Measurements from ENCODE around the gene FN3K.
A peak's percentile ranks its signal among the peaks of the same experiment; 100 is the strongest.

FN3K gene

GRCh38 chr17:82752371-82753200 lies 17.2 kb downstream of the FN3K start:
- peak overlapping the region; percentile 74 for H3K4me3 ChIP-seq (ENCODE audit: low read length)
- DNase-seq (ENCODE audit: low read depth): peak; percentile 21
- TF ChIP-seq, protein P1, sequence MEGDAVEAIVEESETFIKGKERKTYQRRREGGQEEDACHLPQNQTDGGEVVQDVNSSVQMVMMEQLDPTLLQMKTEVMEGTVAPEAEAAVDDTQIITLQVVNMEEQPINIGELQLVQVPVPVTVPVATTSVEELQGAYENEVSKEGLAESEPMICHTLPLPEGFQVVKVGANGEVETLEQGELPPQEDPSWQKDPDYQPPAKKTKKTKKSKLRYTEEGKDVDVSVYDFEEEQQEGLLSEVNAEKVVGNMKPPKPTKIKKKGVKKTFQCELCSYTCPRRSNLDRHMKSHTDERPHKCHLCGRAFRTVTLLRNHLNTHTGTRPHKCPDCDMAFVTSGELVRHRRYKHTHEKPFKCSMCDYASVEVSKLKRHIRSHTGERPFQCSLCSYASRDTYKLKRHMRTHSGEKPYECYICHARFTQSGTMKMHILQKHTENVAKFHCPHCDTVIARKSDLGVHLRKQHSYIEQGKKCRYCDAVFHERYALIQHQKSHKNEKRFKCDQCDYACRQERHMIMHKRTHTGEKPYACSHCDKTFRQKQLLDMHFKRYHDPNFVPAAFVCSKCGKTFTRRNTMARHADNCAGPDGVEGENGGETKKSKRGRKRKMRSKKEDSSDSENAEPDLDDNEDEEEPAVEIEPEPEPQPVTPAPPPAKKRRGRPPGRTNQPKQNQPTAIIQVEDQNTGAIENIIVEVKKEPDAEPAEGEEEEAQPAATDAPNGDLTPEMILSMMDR (IDR thresholded peaks at IDR 0.05; ENCODE audit: insufficient read depth, low read depth, low read length, missing control alignments): no peak

GRCh38 chr17:82753201-82753464 lies 17.7 kb downstream of the FN3K start:
- DNase-seq (ENCODE audit: low read depth): no peak
- TF ChIP-seq, protein P1 (IDR thresholded peaks at IDR 0.05; ENCODE audit: insufficient read depth, low read depth, low read length, missing control alignments): no peak
- H3K4me3 ChIP-seq (ENCODE audit: low read length): peak overlapping the region; percentile 74

GRCh38 chr17:82754297-82755208 lies 19.1 kb downstream of the FN3K start:
- TF ChIP-seq, protein P1 (IDR thresholded peaks at IDR 0.05; ENCODE audit: insufficient read depth, low read depth, low read length, missing control alignments): no peak
- peak; percentile 84 for DNase-seq (ENCODE audit: low read depth)
- peak overlapping the region; percentile 30 for H3K4me3 ChIP-seq (ENCODE audit: low read length)

- H3K4me3 ChIP-seq (ENCODE audit: low read length): no peak overlapping the region
- no peak for DNase-seq (ENCODE audit: low read depth)
- TF ChIP-seq, protein P1 (IDR thresholded peaks at IDR 0.05; ENCODE audit: insufficient read depth, low read depth, low read length, missing control alignments): no peak
Observed at GRCh38 chr17:82756166-82756565, 20.8 kb downstream of the FN3K start.

DNA sequence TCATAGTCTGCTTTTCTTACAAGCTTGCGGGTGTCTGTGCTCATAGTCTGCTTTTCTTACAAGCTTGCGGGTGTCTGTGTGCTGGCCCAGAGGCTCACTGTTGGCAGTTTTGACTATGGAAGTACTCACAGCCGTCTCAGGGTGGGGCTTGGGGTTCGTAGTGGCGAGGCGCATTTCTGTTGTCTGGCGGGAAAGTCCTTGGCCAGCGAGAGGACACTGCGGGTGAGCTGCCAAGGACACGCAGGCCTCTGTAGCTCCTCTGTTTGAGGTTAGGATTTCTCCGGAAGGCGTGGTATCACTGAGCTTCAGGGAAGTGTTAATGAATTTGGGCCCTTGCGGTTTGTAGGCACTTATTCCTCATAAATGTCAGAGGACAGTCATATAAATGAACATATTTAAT lies 30.0 kb downstream of the FN3K start:
- TF ChIP-seq, protein P1 (IDR thresholded peaks at IDR 0.05; ENCODE audit: insufficient read depth, low read depth, low read length, missing control alignments): no peak
- no peak for DNase-seq (ENCODE audit: low read depth)
- H3K4me3 ChIP-seq (ENCODE audit: low read length): no peak overlapping the region

- peak; percentile 68 for DNase-seq (ENCODE audit: low read depth)
- TF ChIP-seq, protein P1 (IDR thresholded peaks at IDR 0.05; ENCODE audit: insufficient read depth, low read depth, low read length, missing control alignments): peak; percentile 68
- no peak overlapping the region for H3K4me3 ChIP-seq (ENCODE audit: low read length)
Observed at GRCh38 chr17:82767041-82767754, 31.8 kb downstream of the FN3K start.

All from epithelial cell of esophagus (primary cell).